IMR-90 (cell line): ENCODE results near the gene KCNS1. TPM values are rescaled to one million over a fixed set of nuclear protein-coding genes. Genes with fewer than 3 reads are reported as not detected.

Experiments used
- ATAC-seq: fragments of 200-7000 bp; cut with Tn5 transposase; 2 replicates; pipeline ENCODE4 v1.9.1; 2020; ENCODE audit warnings: low read depth, mild to moderate bottlenecking, moderate library complexity
- BruUV-seq: library from RNA; stranded (reverse); fragments of 400-500 nt; replicated peaks from 2 replicates; lab custom pipeline; 2021; lab: Mats Ljungman, UMichigan
- CTCF ChIA-PET: fragments of 300-600 bp; formaldehyde crosslinking; extraction: SDS; loops from one replicate; lab custom pipeline; 2021; ENCODE audit warnings: antibody characterized with exemption; lab: Yijun Ruan, JAX
- POLR2A ChIA-PET: fragments of 300-600 bp; sonication (Branson Sonifier 250); formaldehyde crosslinking; loops from one replicate; lab custom pipeline; 2022; ENCODE audit warnings: antibody characterized with exemption; ENCODE audit not compliant: unreplicated experiment; lab: Charles Lee
- DNase-seq: peaks from one replicate; pipeline ENCODE4 v3.0.0; 2013
- H2AFZ ChIP-seq: replicated peaks from 2 replicates; pipeline ENCODE3; 2013; ENCODE audit warnings: low read length, mild to moderate bottlenecking; ENCODE audit not compliant: poor library complexity
- H2AK5ac ChIP-seq: 2 replicates; pipeline ENCODE4 v1.6.1; 2013; ENCODE audit warnings: low read depth, low read length, inconsistent platforms
- H2AK9ac ChIP-seq: replicated peaks from 2 replicates; pipeline ENCODE3; 2013; ENCODE audit warnings: mild to moderate bottlenecking, low read depth, low read length, moderate library complexity; ENCODE audit not compliant: poor library complexity
- H2BK120ac ChIP-seq: 2 replicates; pipeline ENCODE4 v1.6.1; 2013; ENCODE audit warnings: low read depth, low read length, inconsistent platforms
- H2BK15ac ChIP-seq: 3 replicates; pipeline ENCODE4 v1.6.1; 2013; ENCODE audit warnings: low read depth, low read length, inconsistent platforms
- H2BK20ac ChIP-seq: 2 replicates; pipeline ENCODE4 v1.6.1; 2013; ENCODE audit warnings: low read depth, mild to moderate bottlenecking, inconsistent platforms, low read length, moderate library complexity
- H2BK5ac ChIP-seq: 2 replicates; pipeline ENCODE4 v1.6.1; 2013; ENCODE audit warnings: mild to moderate bottlenecking, low read depth, low read length, inconsistent platforms; ENCODE audit not compliant: poor library complexity, severe bottlenecking
- H3K14ac ChIP-seq: replicated peaks from 2 replicates; pipeline ENCODE4 v1.6.1; 2013; ENCODE audit warnings: low read depth, low read length, inconsistent platforms
- H3K18ac ChIP-seq: 2 replicates; pipeline ENCODE4 v1.6.1; 2013; ENCODE audit warnings: low read depth, low read length, control low read depth
- H3K23ac ChIP-seq: 2 replicates; pipeline ENCODE4 v1.6.1; 2013; ENCODE audit warnings: low read depth, low read length, inconsistent platforms
- H3K27ac ChIP-seq: 2 replicates; pipeline ENCODE4 v1.5.1; 2013; ENCODE audit warnings: mild to moderate bottlenecking, control low read depth, low read length; ENCODE audit not compliant: insufficient read depth
- H3K27me3 ChIP-seq: 2 replicates; pipeline ENCODE4 v1.6.1; 2013; ENCODE audit warnings: low read length; ENCODE audit not compliant: control insufficient read depth, insufficient read depth
- H3K36me3 ChIP-seq: 2 replicates; pipeline ENCODE4 v1.6.1; 2013; ENCODE audit warnings: low read length, mixed read lengths; ENCODE audit not compliant: control insufficient read depth, insufficient read depth
- H3K4ac ChIP-seq: 2 replicates; pipeline ENCODE4 v1.6.1; 2013; ENCODE audit warnings: low read depth, low read length, inconsistent platforms
- H3K4me1 ChIP-seq: 2 replicates; pipeline ENCODE4 v1.6.1; 2013; ENCODE audit warnings: low read length, mixed read lengths; ENCODE audit not compliant: control insufficient read depth, insufficient read depth
- H3K4me2 ChIP-seq: 2 replicates; pipeline ENCODE4 v1.6.1; 2013; ENCODE audit warnings: low read depth, mild to moderate bottlenecking, control low read depth, low read length, moderate library complexity
- H3K4me3 ChIP-seq: 2 replicates; pipeline ENCODE4 v1.5.1; 2013; ENCODE audit warnings: low read depth, mild to moderate bottlenecking, control low read depth, low read length, moderate library complexity; ENCODE audit not compliant: insufficient read depth
- H3K56ac ChIP-seq: 2 replicates; pipeline ENCODE4 v1.6.1; 2013; ENCODE audit warnings: low read length, inconsistent platforms; ENCODE audit not compliant: insufficient read depth; ENCODE audit errors: extremely low read depth
- H3K79me1 ChIP-seq, 2 experiments: 2 replicates each; pipeline ENCODE4 v1.6.1; 2013; ENCODE audit warnings: low read length in 2 of 2, inconsistent platforms in 1 of 2, low read depth in 1 of 2
- H3K9ac ChIP-seq: 2 replicates; pipeline ENCODE4 v1.6.1; 2013; ENCODE audit warnings: low read depth, low read length, control low read depth
- H3K9me1 ChIP-seq: 2 replicates; pipeline ENCODE4 v1.6.1; 2013; ENCODE audit warnings: low read length, inconsistent platforms; ENCODE audit not compliant: insufficient read depth
- H3K9me3 ChIP-seq: 2 replicates; pipeline ENCODE4 v1.6.1; 2013; ENCODE audit warnings: low read length; ENCODE audit not compliant: control insufficient read depth, insufficient read depth
- H4K20me1 ChIP-seq: 2 replicates; pipeline ENCODE4 v1.6.1; 2013; ENCODE audit warnings: low read length, inconsistent platforms; ENCODE audit not compliant: insufficient read depth
- H4K5ac ChIP-seq: 2 replicates; pipeline ENCODE4 v1.6.1; 2013; ENCODE audit warnings: mild to moderate bottlenecking, low read depth, low read length, control low read depth
- H4K8ac ChIP-seq, 2 experiments: 2 replicates each; pipeline ENCODE4 v1.6.1; 2013; ENCODE audit warnings: low read depth in 2 of 2, low read length in 2 of 2, control low read depth in 1 of 2, inconsistent platforms in 1 of 2
- H4K91ac ChIP-seq: 2 replicates; pipeline ENCODE4 v1.6.1; 2013; ENCODE audit warnings: low read depth, low read length, inconsistent platforms; ENCODE audit not compliant: insufficient read depth
- BHLHE40 ChIP-seq: fragments of 150-350 bp; IDR thresholded peaks from 2 replicates; pipeline ENCODE4 v1.6.1; 2016; ENCODE audit warnings: mild to moderate bottlenecking, low read depth, low read length
- CEBPB ChIP-seq: IDR thresholded peaks from 2 replicates; pipeline ENCODE4 v1.6.1; 2012; ENCODE audit warnings: low read depth, low read length, improper control_type of control experiment
- CHD1 ChIP-seq: IDR thresholded peaks from 2 replicates; pipeline ENCODE4 v1.6.1; 2012; ENCODE audit warnings: low read depth, low read length, improper control_type of control experiment
- FOS ChIP-seq: fragments of 150-350 bp; IDR thresholded peaks from 2 replicates; pipeline ENCODE4 v1.6.1; 2016; ENCODE audit warnings: low read depth, low read length
- MAFK ChIP-seq: IDR thresholded peaks from 2 replicates; pipeline ENCODE4 v1.6.1; 2012; ENCODE audit warnings: low read depth, low read length, improper control_type of control experiment
- MAZ ChIP-seq: IDR thresholded peaks from 2 replicates; pipeline ENCODE4 v1.6.1; 2012; ENCODE audit warnings: low read depth, mild to moderate bottlenecking, low read length, improper control_type of control experiment, moderate library complexity, borderline replicate concordance
- MXI1 ChIP-seq: IDR thresholded peaks from 2 replicates; pipeline ENCODE4 v1.6.1; 2012; ENCODE audit warnings: low read depth, mild to moderate bottlenecking, low read length, moderate library complexity, borderline replicate concordance
- NFE2L2 ChIP-seq: fragments of 150-350 bp; IDR thresholded peaks from 2 replicates; pipeline ENCODE4 v1.6.1; 2016; ENCODE audit warnings: low read depth, mild to moderate bottlenecking, low read length
- POLR2A ChIP-seq: IDR thresholded peaks from 2 replicates; pipeline ENCODE4 v1.6.1; 2012; ENCODE audit warnings: mild to moderate bottlenecking, low read depth, low read length
- RAD21 ChIP-seq: IDR thresholded peaks from 2 replicates; pipeline ENCODE4 v1.6.1; 2012; ENCODE audit warnings: low read length, improper control_type of control experiment
- RCOR1 ChIP-seq: IDR thresholded peaks from 2 replicates; pipeline ENCODE4 v1.6.1; 2012; ENCODE audit warnings: mild to moderate bottlenecking, low read length, improper control_type of control experiment; ENCODE audit not compliant: insufficient replicate concordance
- RFX5 ChIP-seq: IDR thresholded peaks from 2 replicates; pipeline ENCODE4 v1.8.0; 2012; ENCODE audit warnings: low read depth, mild to moderate bottlenecking, low read length, moderate library complexity
- SMC3 ChIP-seq: fragments of 150-350 bp; IDR thresholded peaks from 2 replicates; pipeline ENCODE4 v1.6.1; 2016; ENCODE audit warnings: low read depth, mild to moderate bottlenecking, antibody characterized with exemption, low read length, moderate library complexity
- WGBS, 2 experiments: methylation state at CpG; one replicate each; pipeline versions ENCODE4 v1.1.5 to v1.1.7; 2013; ENCODE audit warnings: missing lambda C conversion rate in 2 of 2; ENCODE audit not compliant: insufficient read length in 1 of 2; ENCODE audit errors: extremely low coverage in 2 of 2; 5-methylcytosine and 5-hydroxymethylcytosine counted together
- dilution Hi-C: fragments of 300-500 bp; cut with HindIII; formaldehyde crosslinking; loops from one replicate; pipeline ENCODE4 v1.14.3; 2018; ENCODE audit warnings: low sequenced_read_pairs; ENCODE audit not compliant: unreplicated experiment
- in situ Hi-C: fragments of 300-500 bp; cut with MboI; formaldehyde crosslinking; loops from 3 replicates; pipeline ENCODE4 v1.14.3; 2019; ENCODE audit warnings: low sequenced_read_pairs, inconsistent platforms, mixed read lengths
- intact Hi-C: fragments of 100-400 bp; cut with micrococcal nuclease; formaldehyde crosslinking; loops from 2 replicates; pipeline ENCODE4 v1.10.0; 2022
- polyA plus RNA-seq, 3 experiments: library from polyadenylated mRNA; depleted of rRNA; stranded (reverse); fragments of >200 nt; gene quantifications; 2 replicates each; pipeline ENCODE4 v1.2.3, GENCODE V29; 2012; ENCODE audit warnings: low replicate concordance in 1 of 3
- total RNA-seq: library from RNA; depleted of rRNA; stranded (reverse); fragments of >200 nt; gene quantifications from 2 replicates; pipeline ENCODE4 v1.2.3, GENCODE V29; 2012
- TF ChIP-seq, protein P1 (sequence below): fragments of 150-350 bp; IDR thresholded peaks from 2 replicates; pipeline ENCODE4 v1.6.1; 2017; ENCODE audit warnings: mild to moderate bottlenecking, antibody characterized with exemption, low read length, low read depth
- TF ChIP-seq, protein P2 (sequence below): fragments of 150-350 bp; IDR thresholded peaks from 2 replicates; pipeline ENCODE4 v1.6.1; 2016; ENCODE audit warnings: low read depth, mild to moderate bottlenecking, low read length, moderate library complexity, borderline replicate concordance
- TF ChIP-seq, protein P3 (sequence below): conservative IDR thresholded peaks from 2 replicates; pipeline ENCODE4 v1.5.1; 2012; ENCODE audit warnings: mild to moderate bottlenecking, low read depth, low read length, improper control_type of control experiment

The KCNS1 gene
- total and polyA plus RNA-seq, 2 of the 4 experiments (the other 2 are of a cell fraction): 0.54 to 0.62 TPM

DNA sequence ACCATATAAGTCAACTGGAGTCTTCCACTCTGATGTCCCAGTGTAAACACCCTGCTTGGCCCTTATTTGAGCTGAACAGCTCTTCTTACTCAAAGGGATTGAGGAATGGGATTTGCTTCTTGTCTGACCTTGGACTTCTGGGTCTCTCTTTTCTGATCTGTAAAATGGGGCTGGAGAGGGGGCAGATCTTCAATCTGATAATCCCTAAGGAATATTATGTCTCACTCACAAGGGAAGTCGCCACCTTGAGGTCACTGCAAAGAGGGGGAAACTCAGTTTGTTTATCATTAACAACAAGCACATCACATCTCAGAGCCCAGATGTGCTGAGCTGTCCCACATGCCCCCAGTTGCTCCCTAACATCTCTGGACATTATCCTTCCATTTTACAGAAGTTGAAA, 15.1 kb downstream of the KCNS1 start:
- Histone ChIP-seq H4K20me1 (no peaks in the 10 kb centered on the region), H3K9ac (no peak overlapping the region), H3K14ac (no peak overlapping the region), H4K91ac (no peak overlapping the region; the same call in 1 of the 2 replicates), H2AK5ac (0 out of 2 replicates have a peak overlapping the region, but pooled peaks have one; percentile 17), H3K9me3 (no peaks in the 10 kb centered on the region), H3K4ac (no peak overlapping the region), H2AFZ (no peak overlapping the region), H4K8ac (no peak overlapping the region), H2BK15ac (peak overlapping the region; percentile 31; the same call in 1 of the 3 replicates), H2BK20ac (no peak overlapping the region), H3K79me1 (no peaks in the 10 kb centered on the region; a peak in 1 of 4 replicates), H2BK120ac (no peak overlapping the region), H3K27me3 (no peaks in the 10 kb centered on the region), H3K4me2 (no peak overlapping the region), H2AK9ac (no peak overlapping the region), H3K56ac (no peak overlapping the region), H3K36me3 (0 out of 2 replicates have a peak, but pooled peaks cover 1% of the 10 kb centered on the region), H3K23ac (no peak overlapping the region), H2BK5ac (peak overlapping the region; percentile 10), H3K27ac (no peak overlapping the region), H3K9me1 (no peaks in the 10 kb centered on the region; the same call in 1 of the 2 replicates), H3K4me1 (peaks cover 16% of the 10 kb centered on the region), H4K5ac (peak overlapping the region; percentile 63), H3K4me3 (no peak overlapping the region), H3K18ac (peak overlapping the region; percentile 24; the same call in 1 of the 2 replicates)
- dilution Hi-C loops: no loop called here
- no CpG with 5 or more reads among the region's 1 CpG for WGBS, 2 experiments
- no peak for ATAC-seq
- BruUV-seq: no TSS peak
- no peak for TF ChIP-seq BHLHE40
- TF ChIP-seq, protein P1, sequence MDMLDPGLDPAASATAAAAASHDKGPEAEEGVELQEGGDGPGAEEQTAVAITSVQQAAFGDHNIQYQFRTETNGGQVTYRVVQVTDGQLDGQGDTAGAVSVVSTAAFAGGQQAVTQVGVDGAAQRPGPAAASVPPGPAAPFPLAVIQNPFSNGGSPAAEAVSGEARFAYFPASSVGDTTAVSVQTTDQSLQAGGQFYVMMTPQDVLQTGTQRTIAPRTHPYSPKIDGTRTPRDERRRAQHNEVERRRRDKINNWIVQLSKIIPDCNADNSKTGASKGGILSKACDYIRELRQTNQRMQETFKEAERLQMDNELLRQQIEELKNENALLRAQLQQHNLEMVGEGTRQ: no peak
- TF ChIP-seq FOS: no peak
- TF ChIP-seq MXI1: no peak
- no peak for TF ChIP-seq CEBPB
- no peak for TF ChIP-seq RFX5
- no peak for TF ChIP-seq CHD1
- no peak for TF ChIP-seq MAFK
- TF ChIP-seq RCOR1: no peak
- no peak for TF ChIP-seq MAZ
- no peak for TF ChIP-seq POLR2A
- no peak for TF ChIP-seq NFE2L2
- no peak for TF ChIP-seq SMC3
- no peak for TF ChIP-seq RAD21
- TF ChIP-seq, protein P2, sequence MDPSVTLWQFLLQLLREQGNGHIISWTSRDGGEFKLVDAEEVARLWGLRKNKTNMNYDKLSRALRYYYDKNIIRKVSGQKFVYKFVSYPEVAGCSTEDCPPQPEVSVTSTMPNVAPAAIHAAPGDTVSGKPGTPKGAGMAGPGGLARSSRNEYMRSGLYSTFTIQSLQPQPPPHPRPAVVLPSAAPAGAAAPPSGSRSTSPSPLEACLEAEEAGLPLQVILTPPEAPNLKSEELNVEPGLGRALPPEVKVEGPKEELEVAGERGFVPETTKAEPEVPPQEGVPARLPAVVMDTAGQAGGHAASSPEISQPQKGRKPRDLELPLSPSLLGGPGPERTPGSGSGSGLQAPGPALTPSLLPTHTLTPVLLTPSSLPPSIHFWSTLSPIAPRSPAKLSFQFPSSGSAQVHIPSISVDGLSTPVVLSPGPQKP: no peak
- TF ChIP-seq, protein P3, sequence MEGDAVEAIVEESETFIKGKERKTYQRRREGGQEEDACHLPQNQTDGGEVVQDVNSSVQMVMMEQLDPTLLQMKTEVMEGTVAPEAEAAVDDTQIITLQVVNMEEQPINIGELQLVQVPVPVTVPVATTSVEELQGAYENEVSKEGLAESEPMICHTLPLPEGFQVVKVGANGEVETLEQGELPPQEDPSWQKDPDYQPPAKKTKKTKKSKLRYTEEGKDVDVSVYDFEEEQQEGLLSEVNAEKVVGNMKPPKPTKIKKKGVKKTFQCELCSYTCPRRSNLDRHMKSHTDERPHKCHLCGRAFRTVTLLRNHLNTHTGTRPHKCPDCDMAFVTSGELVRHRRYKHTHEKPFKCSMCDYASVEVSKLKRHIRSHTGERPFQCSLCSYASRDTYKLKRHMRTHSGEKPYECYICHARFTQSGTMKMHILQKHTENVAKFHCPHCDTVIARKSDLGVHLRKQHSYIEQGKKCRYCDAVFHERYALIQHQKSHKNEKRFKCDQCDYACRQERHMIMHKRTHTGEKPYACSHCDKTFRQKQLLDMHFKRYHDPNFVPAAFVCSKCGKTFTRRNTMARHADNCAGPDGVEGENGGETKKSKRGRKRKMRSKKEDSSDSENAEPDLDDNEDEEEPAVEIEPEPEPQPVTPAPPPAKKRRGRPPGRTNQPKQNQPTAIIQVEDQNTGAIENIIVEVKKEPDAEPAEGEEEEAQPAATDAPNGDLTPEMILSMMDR: no peak
- in situ Hi-C loops: loop anchor here (5.0 kb wide), 1 partner anchor 39 kb away; no protein-coding TSS in a partner anchor
- POLR2A ChIA-PET: no interaction called here
- intact Hi-C loops: loop anchor here (5.0 kb wide), 1 partner anchor 34 kb away; no protein-coding TSS in a partner anchor
- DNase-seq: no peak
- CTCF ChIA-PET: no interaction called here
